Upper lobe of left lung (tissue), 4 donors: ENCODE results near the gene ZSCAN5C.
"Not testable (repeated sequence)": the region's sequence is repeated elsewhere in the genome, so short reads cannot be mapped to it uniquely, and the experiment has no call there.

Experiments
- CTCF ChIP-seq, 6 experiments: fragments of 450-650 bp in 4 of 6; fragments of 200-600 bp in 2 of 6; sonication (generic) in 2 of 6; IDR thresholded peaks; one replicate each; pipeline ENCODE4 v1.5.1; 2016 to 2019; ENCODE audit warnings: antibody characterized with exemption in 6 of 6
- EP300 ChIP-seq, 4 donors: sonication (generic); formaldehyde crosslinking; IDR thresholded peaks; one replicate each; pipeline ENCODE4 v1.5.1; 2017; ENCODE audit warnings: antibody characterized with exemption in 4 of 4, control low read depth in 2 of 4
- POLR2A ChIP-seq, 4 donors: fragments of 450-650 bp; IDR thresholded peaks; one replicate each; pipeline ENCODE4 v1.5.1; 2016 to 2017; ENCODE audit warnings: antibody characterized with exemption in 4 of 4, mild to moderate bottlenecking in 2 of 4
- POLR2AphosphoS5 ChIP-seq, 2 donors: sonication (generic); formaldehyde crosslinking; IDR thresholded peaks; one replicate each; pipeline ENCODE4 v1.5.1; 2017; ENCODE audit warnings: antibody characterized with exemption in 2 of 2

GRCh38 chr19:56245764-56246163 is 43.7 kb downstream of the ZSCAN5C start:
- TF ChIP-seq POLR2A, POLR2AphosphoS5, EP300, CTCF (IDR thresholded peaks at IDR 0.05): not testable (repeated sequence)
